Left lobe of liver (tissue), 2 donors: Measurements from ENCODE around the gene USP4. TPM values are rescaled to one million over a fixed set of nuclear protein-coding genes. Genes with fewer than 3 reads are reported as not detected.

Source experiments
- ATAC-seq: fragments of 200-7000 bp; cut with Tn5 transposase; one replicate; pipeline ENCODE4 v1.9.1; 2020; ENCODE audit warnings: mild to moderate bottlenecking, moderate library complexity
- DNase-seq: peaks from one replicate; pipeline ENCODE4 v3.0.0-alpha.2; 2020; ENCODE audit warnings: low spot score
- total RNA-seq: library from RNA; stranded (reverse); gene quantifications from one replicate; pipeline ENCODE4 v1.2.1, GENCODE V29; 2021
- donor health status: DM: no; HTN: no; CAD: no; lungs with moderate emphysema.
- donor health status: DM: no; HTN: yes; CAD: no.

The USP4 gene
- total RNA-seq, 1 donor from 2014 or later: 19.7 TPM

DNA sequence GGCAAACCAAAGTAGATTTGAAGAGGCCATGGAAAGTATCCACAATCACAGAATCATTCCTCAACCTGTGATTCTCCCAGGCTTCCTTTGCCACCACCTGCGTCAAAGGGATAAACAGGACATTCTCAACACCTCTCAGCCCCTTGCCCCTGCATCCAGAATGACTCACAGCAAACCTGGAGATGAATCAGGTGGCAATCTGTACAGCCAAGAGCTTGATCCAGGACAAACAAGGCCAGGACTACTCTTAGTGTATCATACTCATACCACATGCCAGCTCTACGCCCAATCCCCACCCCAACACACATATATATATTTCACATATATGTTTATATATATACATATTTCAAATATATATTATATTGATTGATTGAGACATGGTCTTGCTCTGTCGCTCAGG lies 39.3 kb downstream of the USP4 start:
- ATAC-seq: no peak
- DNase-seq: no peak

DNA sequence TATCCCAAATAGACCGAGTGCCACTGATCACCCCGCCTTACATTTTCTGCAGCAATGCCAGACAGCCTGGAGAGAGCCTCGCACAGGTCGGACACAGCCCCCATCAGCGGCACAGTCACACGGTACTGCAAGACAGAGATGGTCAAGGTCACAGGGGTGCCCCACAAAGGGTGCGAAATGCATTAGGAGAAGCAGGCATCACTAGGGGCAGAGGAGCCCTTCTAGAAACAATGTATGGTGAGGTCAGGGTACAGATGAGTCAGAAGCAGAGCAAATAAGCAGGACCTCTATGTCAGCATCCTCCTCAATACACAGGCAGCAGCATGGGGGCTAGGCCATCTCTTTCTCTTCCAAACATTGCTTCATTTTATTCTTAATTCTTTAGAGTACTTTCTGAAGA lies 41.3 kb downstream of the USP4 start:
- no peak for ATAC-seq

DNA sequence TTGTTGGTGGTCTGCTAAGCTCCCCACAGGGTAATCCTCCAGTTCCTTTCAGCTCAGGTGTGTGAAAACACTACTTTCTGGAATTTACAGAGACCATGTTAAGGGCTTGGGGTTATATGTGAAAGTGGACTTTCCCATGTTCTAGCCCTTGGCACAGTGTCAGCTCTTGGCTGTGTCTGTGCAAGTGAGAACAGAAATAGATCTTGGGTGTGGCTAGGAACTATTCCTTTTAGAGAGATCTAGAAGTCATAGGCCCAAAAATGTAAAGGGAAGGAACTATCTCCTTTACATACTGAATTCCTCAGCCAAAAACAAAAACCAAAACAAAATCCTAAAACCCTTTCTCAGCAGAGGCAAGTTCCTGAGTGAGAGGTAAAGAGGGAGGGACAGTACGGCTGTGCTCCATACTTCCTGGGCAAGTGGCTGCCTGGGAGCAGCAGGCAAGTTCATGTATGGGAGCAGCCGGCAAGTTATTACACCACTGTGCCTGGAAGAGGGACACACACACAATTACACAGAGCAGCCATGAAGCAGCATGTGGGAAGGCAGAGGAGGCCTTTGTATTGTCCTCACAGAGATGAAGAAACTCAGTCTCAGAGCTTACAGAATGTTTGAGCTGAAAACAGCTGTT lies 43.0 kb downstream of the USP4 start:
- no peak for DNase-seq
- ATAC-seq: peak; percentile 70

More for the DNA sequence above, 41.3 kb downstream of the USP4 start:
- no peak for DNase-seq

DNA sequence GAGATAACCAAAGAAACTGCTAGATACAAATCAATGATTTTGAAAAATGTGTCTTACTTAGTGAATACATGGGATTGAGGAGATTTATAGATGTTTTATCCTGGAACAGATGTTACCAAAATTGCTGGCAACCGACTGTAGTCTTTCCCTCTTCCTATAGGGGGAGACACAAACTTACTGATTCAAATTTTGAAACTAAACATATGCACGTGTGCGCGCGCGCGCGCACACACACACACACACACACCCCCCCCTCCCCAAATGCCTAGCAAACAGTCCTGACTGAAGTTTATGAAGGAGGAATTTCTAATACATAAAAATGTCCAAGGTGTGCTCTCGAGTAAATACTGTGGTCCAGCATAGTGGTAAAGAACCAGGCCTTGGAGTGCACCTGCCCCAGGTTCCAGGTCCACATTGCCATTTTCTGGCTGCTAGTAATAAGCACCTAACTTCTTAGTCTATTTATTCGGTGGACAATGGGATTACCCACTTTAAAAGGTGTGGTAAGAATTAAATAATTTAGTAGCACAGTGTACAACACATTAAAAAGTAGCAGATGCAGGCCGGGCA lies 44.3 kb downstream of the USP4 start:
- ATAC-seq (peak; percentile 52), DNase-seq (no peak)

DNA sequence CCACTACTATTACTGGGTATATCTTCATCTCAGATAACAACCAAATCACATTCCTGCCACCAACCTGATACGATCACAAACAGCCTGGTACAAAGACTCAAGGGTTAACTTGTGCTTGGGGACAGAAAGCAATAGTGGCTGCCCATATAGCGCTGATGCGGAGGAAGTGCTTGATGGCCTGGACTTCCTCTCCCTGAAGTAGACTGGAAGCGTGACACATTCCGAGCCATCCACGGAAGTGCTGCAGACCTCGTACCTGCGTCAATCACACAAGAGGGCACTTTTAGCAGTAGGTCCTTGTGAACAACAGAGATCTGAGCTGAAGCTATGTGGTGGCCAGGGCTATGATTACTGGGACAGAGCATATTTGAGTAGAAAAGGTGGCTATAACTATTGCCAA lies 45.5 kb downstream of the USP4 start:
- ATAC-seq: peak; percentile 35

DNA sequence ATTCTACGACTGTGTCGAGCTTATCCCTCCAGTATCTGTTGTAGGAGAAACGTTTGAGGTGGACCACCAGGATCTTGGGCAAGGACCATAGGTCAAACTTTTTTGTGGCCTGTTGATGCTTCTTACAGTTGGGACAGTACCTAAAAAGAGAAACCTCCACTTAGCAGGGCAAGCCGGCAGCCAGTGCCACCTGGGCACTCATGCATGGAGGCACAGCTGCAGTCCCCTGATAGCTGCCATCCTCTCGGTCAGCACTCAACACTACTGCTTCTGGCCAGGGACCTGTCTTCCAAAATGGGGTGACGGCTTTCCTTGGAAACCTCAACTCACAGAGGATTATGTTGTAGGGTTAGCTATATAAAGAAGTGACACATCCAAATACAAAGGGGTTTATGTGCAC lies 55.9 kb downstream of the USP4 start:
- ATAC-seq (no peak), DNase-seq (no peak)

More for the DNA sequence above, 45.5 kb downstream of the USP4 start:
- DNase-seq: no peak

DNA sequence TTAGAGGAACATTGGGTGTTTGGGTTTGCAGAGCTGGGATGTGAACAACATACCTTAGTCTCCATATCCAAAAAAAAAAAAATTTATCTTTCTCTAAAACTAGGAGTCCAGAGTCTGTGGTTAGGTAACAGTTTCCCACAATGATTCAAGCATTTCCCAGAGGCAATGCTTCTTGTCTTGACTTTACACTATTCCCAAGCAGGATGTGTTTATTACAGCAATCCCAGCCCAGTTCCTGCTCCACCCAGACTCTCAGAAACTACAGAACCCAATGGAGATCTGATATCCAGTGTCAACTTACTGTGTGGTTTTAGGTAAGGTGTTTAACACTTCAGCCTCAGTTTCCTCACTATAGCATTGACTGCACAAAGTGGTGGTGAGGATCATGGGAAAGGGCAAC lies 60.5 kb downstream of the USP4 start:
- ATAC-seq (no peak), DNase-seq (no peak)

DNA sequence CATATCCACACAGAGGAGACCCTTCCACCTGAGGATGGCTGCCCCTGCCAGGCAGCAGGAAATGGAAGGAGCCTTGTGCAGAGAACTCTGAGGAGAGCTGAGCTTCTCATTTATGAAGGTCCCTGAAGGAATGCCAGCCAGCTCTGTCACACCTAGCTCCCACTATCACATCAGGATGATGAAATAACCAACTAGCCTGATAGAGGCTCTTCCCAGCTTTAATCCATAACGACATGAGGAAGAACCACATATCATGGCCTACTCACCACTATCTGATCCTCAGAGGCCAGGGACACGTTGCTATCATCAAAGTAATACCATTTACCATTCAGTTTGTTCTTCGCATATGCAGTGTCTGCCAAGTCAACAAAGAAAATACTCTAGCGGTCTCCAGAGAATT lies 61.3 kb downstream of the USP4 start:
- ATAC-seq (no peak), DNase-seq (no peak)

DNA sequence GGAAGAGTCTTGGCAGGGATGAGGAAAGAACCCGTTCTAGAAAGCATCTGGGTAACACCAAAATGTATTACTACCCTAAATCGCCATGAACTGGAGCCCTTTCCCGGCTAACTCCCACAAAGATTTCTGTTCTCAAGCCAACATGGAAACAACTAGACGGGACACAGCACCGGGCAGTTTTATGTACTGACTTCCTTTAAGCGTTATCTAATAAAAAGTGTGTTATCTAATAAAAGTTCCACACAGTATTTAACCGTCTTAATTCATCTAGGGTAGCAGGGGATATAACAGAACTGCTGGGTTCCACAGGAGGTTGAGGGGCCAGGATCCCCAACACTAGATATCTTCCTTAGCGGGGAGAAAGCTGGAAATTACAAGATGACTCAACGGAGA lies 62.5 kb downstream of the USP4 start:
- no peak for DNase-seq
- peak; percentile 44 for ATAC-seq

DNA sequence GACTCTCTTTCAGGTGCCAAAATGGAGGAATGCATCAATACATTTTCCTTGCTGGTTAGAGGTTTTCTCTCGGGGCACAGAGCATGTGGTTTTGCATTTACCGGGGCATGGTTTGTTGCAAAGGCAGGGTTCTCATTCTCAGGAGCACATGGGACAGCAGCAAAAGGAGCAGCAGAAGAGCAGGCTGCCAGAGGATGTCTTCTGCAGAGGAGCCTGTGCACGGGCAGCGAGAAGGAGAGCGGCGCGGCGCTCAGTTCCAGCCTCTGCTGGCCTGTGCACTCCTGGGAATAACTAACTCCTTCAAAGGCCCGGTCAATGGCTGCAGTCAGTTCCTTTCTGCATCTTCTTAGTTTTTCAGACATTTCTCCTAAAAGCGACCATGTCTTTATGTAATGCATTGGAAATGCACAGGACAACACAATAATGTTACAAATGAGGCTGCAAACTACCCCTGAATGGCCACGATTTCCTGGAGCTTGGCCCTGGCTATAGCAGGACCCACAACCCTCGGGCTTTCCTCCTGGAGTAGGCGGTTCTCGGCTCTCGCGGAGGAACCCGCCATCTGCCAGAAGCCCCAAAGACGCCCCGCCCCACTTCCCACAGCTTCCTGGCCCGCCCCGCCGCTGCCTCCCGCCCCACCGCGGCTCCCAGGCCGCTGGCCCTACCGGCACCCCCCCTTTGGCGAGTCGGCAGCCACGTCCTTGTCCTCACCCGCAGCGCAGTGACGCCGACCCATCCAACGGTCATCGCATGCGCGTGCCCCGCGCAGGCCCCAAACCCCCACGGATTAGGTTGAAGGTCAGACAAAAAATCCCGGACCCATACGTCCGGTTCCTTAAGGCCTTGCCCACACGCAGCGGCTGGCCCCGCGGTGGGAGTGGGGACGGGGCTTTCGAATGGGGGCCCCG lies 63.1 kb downstream of the USP4 start, which contains the start of gene C3orf62:
Gene C3orf62, minus strand, starts transcription at position 758 of the 908 bp plus-strand sequence. Its CDS starts 360 bp downstream, at position 398.
- peak; percentile 84 for DNase-seq
- peak; percentile 95 for ATAC-seq

DNA sequence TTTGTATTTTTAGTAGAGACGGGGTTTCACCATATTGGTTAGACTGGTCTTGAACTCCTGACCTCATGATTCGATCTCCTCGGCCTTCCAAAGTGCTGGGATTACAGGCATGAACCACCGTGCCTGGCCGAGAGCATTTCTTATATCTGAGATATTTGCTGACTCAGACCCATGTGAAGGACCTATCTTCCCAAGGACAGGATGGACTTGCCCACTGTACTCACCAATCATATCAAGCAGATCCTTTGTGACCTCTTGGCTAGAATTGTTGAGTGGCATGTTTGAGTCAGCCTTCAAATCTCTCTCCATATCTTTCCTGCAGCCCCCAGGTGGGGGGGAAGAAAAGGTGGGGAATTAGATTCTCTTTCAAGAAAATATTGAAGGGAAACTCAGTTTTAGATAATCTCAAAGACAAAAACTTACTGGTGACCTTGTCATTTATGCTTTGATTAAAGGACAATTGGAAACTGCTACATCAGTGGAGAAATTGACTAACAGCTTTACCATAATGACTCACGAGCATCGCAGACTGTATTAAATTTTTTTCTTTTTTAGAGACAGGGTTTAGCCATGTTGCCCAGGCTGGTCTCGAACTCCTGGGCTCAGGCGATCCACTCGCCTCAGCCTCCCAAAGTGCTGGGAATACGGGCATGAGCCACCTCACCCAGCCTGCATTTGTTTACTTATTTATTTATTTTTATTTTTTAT lies 65.9 kb downstream of the USP4 start:
- DNase-seq: no peak
- ATAC-seq: no peak

DNA sequence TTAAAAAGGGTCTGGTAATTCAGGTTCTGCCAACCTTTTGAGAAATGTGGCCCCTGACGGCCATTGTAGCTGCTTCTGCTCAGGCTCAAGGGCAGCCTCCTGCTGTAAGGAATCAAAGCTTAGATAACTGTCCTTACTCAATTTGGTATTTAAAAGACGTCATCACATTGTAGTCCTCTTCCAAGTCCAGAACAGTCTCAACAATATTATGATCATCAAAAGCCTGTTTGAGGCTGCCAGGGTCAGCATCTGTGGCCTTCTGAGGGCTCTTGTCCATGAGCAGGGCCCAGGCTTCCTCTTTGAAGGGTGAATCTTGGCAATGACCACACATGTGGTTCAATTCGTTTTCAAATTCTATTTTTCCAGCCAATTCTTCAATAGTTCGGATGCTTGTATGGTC lies 68.8 kb downstream of the USP4 start:
- DNase-seq: no peak
- no peak for ATAC-seq

DNA sequence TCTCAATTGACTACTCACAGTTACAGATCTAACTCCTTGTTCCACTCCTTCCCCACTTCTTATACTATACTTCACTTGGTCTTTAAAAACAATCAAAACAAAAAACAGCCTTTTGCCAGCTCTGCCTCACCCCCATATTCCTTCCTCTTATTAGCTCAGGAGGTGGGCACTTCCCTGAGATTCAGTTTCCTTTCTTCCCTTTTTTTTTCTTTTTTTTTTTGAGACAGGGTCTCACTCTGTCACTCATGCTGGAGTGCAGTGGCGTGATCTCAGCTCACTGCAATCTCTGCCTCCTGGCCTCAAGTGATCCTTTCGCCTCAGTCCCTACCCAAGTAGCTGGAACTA lies 69.7 kb downstream of the USP4 start:
- DNase-seq (no peak), ATAC-seq (no peak)

DNA sequence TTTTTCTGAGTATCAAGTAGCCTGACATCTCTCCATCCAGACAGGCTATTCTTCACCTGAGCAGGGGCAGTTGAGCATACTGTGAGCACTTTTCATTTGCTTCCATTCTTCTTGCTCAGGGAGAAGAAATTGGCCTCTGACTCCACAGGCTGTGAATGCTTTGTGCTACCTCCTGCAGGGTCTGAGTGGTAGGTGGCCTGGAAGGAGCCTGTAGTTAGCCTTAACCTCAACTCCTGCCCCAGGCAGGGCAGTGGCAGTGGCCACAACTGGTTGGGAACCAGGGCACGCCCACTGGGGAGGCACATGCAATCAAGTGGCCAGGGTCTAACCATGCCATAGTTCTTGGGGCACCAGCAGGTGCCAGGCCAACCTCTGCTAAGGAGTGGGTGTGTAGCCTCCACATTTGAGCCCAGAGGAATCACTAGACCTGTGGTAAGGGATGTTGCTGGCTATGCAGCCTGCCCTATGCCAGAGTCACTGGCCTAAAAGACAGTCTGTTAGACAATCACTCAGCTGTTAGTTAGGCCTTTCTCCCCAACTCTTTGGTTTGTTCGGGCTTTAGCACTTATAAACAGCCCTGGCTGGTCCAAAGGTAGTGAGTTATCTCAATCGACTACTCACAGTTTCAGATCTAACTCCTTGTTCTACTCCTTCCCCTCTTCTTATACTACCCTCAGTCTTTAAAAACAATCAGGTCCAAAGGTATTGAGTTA lies 70.3 kb downstream of the USP4 start:
- DNase-seq (no peak), ATAC-seq (no peak)

DNA sequence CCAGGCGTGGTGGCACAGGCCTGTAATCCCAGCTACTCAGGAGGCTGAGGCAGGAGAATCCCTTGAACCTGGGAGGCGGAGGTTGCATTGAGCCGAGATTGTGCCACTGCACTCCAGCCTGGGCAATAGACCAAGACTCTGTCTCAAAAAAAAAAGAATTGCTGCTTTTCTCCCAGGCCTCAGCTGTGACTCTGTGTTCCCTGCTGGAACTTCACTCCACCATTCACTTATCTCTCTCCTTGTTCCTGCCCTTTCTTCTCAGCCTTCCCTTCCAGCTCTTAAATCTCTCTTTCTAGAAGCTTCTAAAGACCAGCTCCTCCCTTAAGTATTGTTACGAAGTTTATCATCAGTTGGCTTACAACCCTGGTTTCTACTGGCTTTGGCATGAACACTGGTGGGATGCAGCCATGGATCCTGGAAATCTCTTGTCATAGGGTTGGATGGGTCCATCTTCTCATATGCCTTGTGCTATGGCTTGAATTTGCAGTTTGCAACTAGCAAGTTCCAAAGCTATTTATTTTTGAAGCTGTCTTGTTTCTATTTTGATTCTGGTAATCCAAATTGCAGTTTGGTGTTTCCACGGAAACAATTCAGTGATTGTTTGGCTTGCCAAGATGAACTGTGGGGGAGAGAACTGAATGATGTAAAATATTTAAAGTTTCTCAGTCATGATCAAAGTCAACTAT lies 73.3 kb downstream of the USP4 start:
- ATAC-seq (no peak), DNase-seq (no peak)

DNA sequence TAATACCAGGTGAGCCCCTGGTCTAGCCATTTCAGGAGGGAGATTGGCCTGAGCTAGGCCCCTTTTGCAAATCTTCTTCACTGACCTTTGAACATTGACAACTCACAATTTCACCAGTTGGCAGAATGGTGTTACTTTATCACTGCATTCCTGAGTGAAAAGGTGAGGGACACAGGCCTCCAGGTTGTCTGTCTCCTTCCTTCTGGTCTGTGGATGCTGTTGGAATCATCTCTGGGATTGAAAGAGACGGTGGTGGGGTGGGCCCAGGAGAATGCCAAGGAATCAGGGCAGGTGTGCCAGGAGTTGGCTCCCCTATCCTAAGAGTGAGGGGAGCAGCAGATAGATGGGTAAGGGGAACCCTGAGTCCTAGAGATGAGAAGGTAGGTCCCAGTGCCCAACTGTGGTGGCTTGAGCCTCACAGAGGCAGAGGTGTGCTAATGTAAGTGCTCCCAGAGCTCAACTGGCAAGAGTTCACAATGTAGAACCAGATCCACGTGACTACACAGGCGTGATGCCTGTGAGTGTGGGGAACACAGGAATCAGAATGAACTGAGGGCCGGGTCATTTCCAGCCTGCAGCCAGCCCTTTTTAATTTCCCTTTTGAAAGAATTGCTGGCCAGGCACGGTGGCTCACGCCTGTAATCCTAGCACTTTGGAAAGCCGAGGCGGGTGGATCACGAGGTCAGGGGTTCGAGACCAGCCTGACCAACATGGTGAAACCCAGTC lies 74.0 kb downstream of the USP4 start:
- ATAC-seq: peak; percentile 41

DNA sequence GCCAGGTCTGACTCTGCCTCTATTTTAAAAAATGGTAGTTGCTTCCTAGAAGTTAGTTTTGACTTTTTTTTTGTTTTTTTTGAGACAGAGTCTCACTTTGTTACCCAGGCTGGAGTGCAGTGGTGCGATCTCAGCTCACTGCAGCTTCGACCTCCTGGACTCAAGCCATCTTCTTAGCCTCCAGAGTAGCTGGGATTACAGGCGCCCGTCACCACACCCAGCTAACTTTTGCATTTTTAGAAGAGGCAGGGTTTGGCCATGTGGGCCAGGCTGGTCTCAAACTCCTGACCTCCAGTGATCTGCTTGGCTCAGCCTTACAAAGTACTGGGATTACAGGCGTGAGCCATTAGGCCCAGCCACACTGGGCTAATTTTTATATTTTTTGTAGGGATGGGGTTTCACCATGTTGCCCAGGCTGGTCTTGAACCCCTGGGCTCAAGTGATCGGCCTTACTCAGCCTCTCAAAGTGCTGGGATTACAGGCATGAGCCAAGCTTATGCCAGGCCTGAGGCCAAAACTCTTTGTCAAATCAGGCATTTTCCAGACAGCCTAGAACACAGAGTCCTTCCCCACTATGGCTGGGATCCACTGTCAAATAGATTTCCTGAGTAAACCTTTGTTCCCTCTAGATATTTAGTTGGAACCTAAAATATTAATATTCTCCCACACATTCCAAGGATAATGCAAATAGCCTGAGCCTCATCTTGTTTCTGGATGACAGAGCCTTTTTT lies 76.5 kb downstream of the USP4 start:
- peak; percentile 85 for ATAC-seq

More for the DNA sequence above, 74.0 kb downstream of the USP4 start:
- DNase-seq: no peak

DNA sequence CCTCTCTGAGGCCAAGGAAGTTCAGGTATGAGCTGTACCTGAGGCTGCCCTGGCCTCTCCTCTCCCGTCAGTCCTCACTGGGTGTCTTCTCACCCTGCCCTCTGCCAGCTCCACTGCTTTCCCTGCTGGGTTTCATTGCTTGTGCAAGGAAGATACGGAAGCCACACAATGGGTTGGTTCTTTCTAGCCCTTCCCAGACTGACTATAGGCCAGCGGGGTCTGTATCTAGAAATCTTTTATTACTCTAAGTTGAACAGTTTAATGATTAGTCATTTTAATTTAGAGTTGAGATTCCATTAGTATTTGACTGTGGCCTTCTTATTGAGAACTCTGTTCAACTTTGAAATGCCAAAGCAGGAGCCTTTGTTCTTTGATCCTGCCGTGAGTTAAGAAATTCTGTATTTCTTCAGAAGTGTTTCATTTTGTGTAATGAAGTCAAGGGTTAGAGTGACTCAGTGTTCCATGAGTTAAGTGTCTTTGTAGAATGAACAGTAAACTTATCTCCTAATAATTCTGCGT lies 79.0 kb downstream of the USP4 start:
- DNase-seq (no peak), ATAC-seq (no peak)

More for the DNA sequence above, 76.5 kb downstream of the USP4 start:
- no peak for DNase-seq
